Liver (tissue), 9 donors: ENCODE data around the gene MPHOSPH6. TPM values are rescaled to one million over a fixed set of nuclear protein-coding genes. Genes with fewer than 3 reads are reported as not detected.

ENCODE experiments used
- DNase-seq: peaks from one replicate; pipeline ENCODE4 v3.0.0-alpha.2; 2017; ENCODE audit warnings: low spot score
- H3K27ac ChIP-seq, 2 donors: one replicate each; pipeline ENCODE4 v1.7.0; 2013; ENCODE audit warnings: inconsistent platforms in 2 of 2, low read length in 2 of 2, control low read depth in 1 of 2, low read depth in 1 of 2, mild to moderate bottlenecking in 1 of 2
- H3K27me3 ChIP-seq, 4 donors: one replicate each; pipeline versions ENCODE4 v1.6.1 to v1.7.0; 2013; ENCODE audit warnings: low read length in 3 of 4, inconsistent platforms in 1 of 4, mild to moderate bottlenecking in 1 of 4, moderate library complexity in 1 of 4; ENCODE audit not compliant: control insufficient read depth in 4 of 4, insufficient read depth in 4 of 4
- H3K36me3 ChIP-seq, 4 donors: one replicate each; pipeline versions ENCODE4 v1.6.1 to v1.7.0; 2013; ENCODE audit warnings: low read length in 3 of 4, mild to moderate bottlenecking in 3 of 4, low read depth in 1 of 4, moderate library complexity in 1 of 4; ENCODE audit not compliant: control insufficient read depth in 4 of 4, insufficient read depth in 3 of 4
- H3K4me1 ChIP-seq, 4 donors: one replicate each; pipeline versions ENCODE4 v1.6.1 to v1.7.0; 2013; ENCODE audit warnings: low read length in 3 of 4, mild to moderate bottlenecking in 3 of 4, moderate library complexity in 1 of 4; ENCODE audit not compliant: control insufficient read depth in 4 of 4, insufficient read depth in 4 of 4
- H3K4me3 ChIP-seq, 3 donors: one replicate each; pipeline versions ENCODE4 v1.6.1 to v1.7.0; 2013; ENCODE audit warnings: low read length in 3 of 3, control low read depth in 1 of 3, low read depth in 1 of 3, mild to moderate bottlenecking in 1 of 3
- H3K9ac ChIP-seq, 2 donors: one replicate each; pipeline ENCODE4 v1.7.0; 2013; ENCODE audit warnings: low read length in 2 of 2, mild to moderate bottlenecking in 2 of 2, moderate library complexity in 2 of 2, control low read depth in 1 of 2, low read depth in 1 of 2
- H3K9me3 ChIP-seq, 4 donors: one replicate each; pipeline versions ENCODE4 v1.6.1 to v1.7.0; 2013; ENCODE audit warnings: low read length in 3 of 4; ENCODE audit not compliant: control insufficient read depth in 4 of 4
- ATF3 ChIP-seq: IDR thresholded peaks from 2 replicates; pipeline ENCODE4 v1.6.1; 2016; ENCODE audit warnings: antibody characterized with exemption
- CTCF ChIP-seq: fragments of 150-350 bp; IDR thresholded peaks from 2 replicates; pipeline ENCODE4 v1.5.1; 2017; ENCODE audit warnings: improper control_type of control experiment, low read depth, low read length; ENCODE audit not compliant: missing input control
- EGR1 ChIP-seq, 2 donors: IDR thresholded peaks; 2 replicates each; pipeline ENCODE4 v1.6.1; 2016 to 2018; ENCODE audit warnings: antibody characterized with exemption in 2 of 2, low read depth in 2 of 2
- FOXA2 ChIP-seq: IDR thresholded peaks from 2 replicates; pipeline ENCODE4 v1.6.1; 2016; ENCODE audit warnings: antibody characterized with exemption
- GABPA ChIP-seq, 2 donors: IDR thresholded peaks in 1 of 2; conservative IDR thresholded peaks in 1 of 2; 2 replicates each; pipeline ENCODE4 v1.6.1; 2016; ENCODE audit warnings: antibody characterized with exemption in 2 of 2, mild to moderate bottlenecking in 1 of 2, moderate library complexity in 1 of 2
- HNF4A ChIP-seq, 2 donors: conservative IDR thresholded peaks; 2 replicates each; pipeline ENCODE4 v1.6.1; 2016; ENCODE audit warnings: antibody characterized with exemption in 2 of 2, mild to moderate bottlenecking in 2 of 2
- HNF4G ChIP-seq: IDR thresholded peaks from 2 replicates; pipeline ENCODE4 v1.6.1; 2016; ENCODE audit warnings: antibody characterized with exemption
- MAX ChIP-seq: IDR thresholded peaks from 2 replicates; pipeline ENCODE4 v1.6.1; 2016; ENCODE audit warnings: antibody characterized with exemption
- RAD21 ChIP-seq, 2 donors: IDR thresholded peaks; 2 replicates each; pipeline ENCODE4 v1.6.1; 2016; ENCODE audit warnings: antibody characterized with exemption in 2 of 2, mild to moderate bottlenecking in 2 of 2
- REST ChIP-seq: IDR thresholded peaks from 2 replicates; pipeline ENCODE4 v1.6.1; 2016; ENCODE audit warnings: antibody characterized with exemption, mild to moderate bottlenecking
- RXRA ChIP-seq, 2 donors: IDR thresholded peaks; 2 replicates each; pipeline ENCODE4 v1.6.1; 2017 to 2018; ENCODE audit warnings: antibody characterized with exemption in 2 of 2, mild to moderate bottlenecking in 1 of 2
- SP1 ChIP-seq: IDR thresholded peaks from 2 replicates; pipeline ENCODE4 v1.6.1; 2018; ENCODE audit warnings: antibody characterized with exemption, mild to moderate bottlenecking
- TAF1 ChIP-seq: conservative IDR thresholded peaks from 2 replicates; pipeline ENCODE4 v1.6.1; 2016; ENCODE audit warnings: antibody characterized with exemption, mild to moderate bottlenecking
- YY1 ChIP-seq: IDR thresholded peaks from 2 replicates; pipeline ENCODE4 v1.6.1; 2016; ENCODE audit warnings: antibody characterized with exemption, mild to moderate bottlenecking
- ZBTB33 ChIP-seq: IDR thresholded peaks from 2 replicates; pipeline ENCODE4 v1.6.1; 2016; ENCODE audit warnings: antibody characterized with exemption
- WGBS: extraction: QIAGEN DNeasy Blood & Tissue Kit; methylation state at CpG from one replicate; pipeline ENCODE4 v1.1.7; 2013; 5-methylcytosine and 5-hydroxymethylcytosine counted together
- polyA plus RNA-seq, 2 donors: library from polyadenylated mRNA; stranded (reverse) in 1 of 2; unstranded in 1 of 2; fragments of 200-250 nt in 1 of 2; fragments of >200 nt in 1 of 2; fragmentation: Nextera tagmentation in 1 of 2; extraction: Ambion mirVana in 1 of 2; gene quantifications; one replicate each; pipeline versions ENCODE4 v1.2.1 to v1.2.3, GENCODE V29; 2013 to 2015
- total RNA-seq, 2 donors: library from RNA; depleted of rRNA; stranded (reverse); fragments of >200 nt; gene quantifications; one replicate each; pipeline ENCODE4 v1.2.3, GENCODE V29; 2014
- donor health status: healthy.
- donor health status: healthy.
- donor health status: healthy.
- donor health status: healthy.
- donor health status: healthy.

Gene MPHOSPH6
- total and polyA plus RNA-seq, 4 donors, result 7.3 to 15.1 (median 11.3) TPM

- Histone ChIP-seq H3K4me1 (no peaks in the 10 kb centered on the region), H3K27me3 (no peaks in the 10 kb centered on the region), H3K9ac (no peak overlapping the region), H3K27ac (no peak overlapping the region), H3K4me3 (no peak overlapping the region), H3K9me3 (no peaks in the 10 kb centered on the region), H3K36me3 (no peaks in the 10 kb centered on the region)
- TF ChIP-seq FOXA2 (no peak), CTCF (no peak), TAF1 (no peak), ZBTB33 (no peak), RAD21 (IDR thresholded peaks at IDR 0.05) (no peak), YY1 (no peak), SP1 (no peak), HNF4A (conservative IDR thresholded peaks at IDR 0.05) (no peak), ATF3 (no peak), RXRA (IDR thresholded peaks at IDR 0.05) (no peak), REST (no peak), MAX (no peak)
- no peak for DNase-seq
- WGBS, result 82% methylated on average over 1 of the region's 1 CpG
These were observed 31.9 kb upstream of the MPHOSPH6 start for GRCh38 chr16:82201926-82202325.

GRCh38 chr16:82201351-82201750, 31.3 kb upstream of the MPHOSPH6 start:
- DNase-seq, result no peak
- Histone ChIP-seq H3K9me3 (no peaks in the 10 kb centered on the region), H3K9ac (no peak overlapping the region), H3K4me3 (no peak overlapping the region), H3K36me3 (no peaks in the 10 kb centered on the region), H3K4me1 (peaks cover 0 to 5% (median 5%) of the 10 kb centered on the region in 4 donors), H3K27me3 (no peaks in the 10 kb centered on the region), H3K27ac (no peak overlapping the region)
- WGBS, result 66% methylated on average over 2 of the region's 2 CpGs
- TF ChIP-seq EGR1 (IDR thresholded peaks at IDR 0.05; ENCODE audit: low read depth in 2 of 2), result no peak
- no peak for TF ChIP-seq ZBTB33
- no peak for TF ChIP-seq HNF4G
- no peak for TF ChIP-seq FOXA2
- TF ChIP-seq CTCF, result no peak
- no peak for TF ChIP-seq GABPA (IDR thresholded peaks at IDR 0.05 in 1 of 2, conservative IDR thresholded peaks at IDR 0.05 in 1 of 2)
- TF ChIP-seq YY1, result no peak
- TF ChIP-seq ATF3, result no peak
- no peak for TF ChIP-seq MAX
